ENCODE measurements around the gene KIAA0753. TPM values are rescaled to one million over a fixed set of nuclear protein-coding genes. Genes with fewer than 3 reads are reported as not detected.
"Not testable (repeated sequence)": the region's sequence is repeated elsewhere in the genome, so short reads cannot be mapped to it uniquely, and the experiment has no call there.

KIAA0753 gene
- polyA plus RNA-seq, 4 donors, result 32.4 to 39.3 (median 37.6) TPM

DNA sequence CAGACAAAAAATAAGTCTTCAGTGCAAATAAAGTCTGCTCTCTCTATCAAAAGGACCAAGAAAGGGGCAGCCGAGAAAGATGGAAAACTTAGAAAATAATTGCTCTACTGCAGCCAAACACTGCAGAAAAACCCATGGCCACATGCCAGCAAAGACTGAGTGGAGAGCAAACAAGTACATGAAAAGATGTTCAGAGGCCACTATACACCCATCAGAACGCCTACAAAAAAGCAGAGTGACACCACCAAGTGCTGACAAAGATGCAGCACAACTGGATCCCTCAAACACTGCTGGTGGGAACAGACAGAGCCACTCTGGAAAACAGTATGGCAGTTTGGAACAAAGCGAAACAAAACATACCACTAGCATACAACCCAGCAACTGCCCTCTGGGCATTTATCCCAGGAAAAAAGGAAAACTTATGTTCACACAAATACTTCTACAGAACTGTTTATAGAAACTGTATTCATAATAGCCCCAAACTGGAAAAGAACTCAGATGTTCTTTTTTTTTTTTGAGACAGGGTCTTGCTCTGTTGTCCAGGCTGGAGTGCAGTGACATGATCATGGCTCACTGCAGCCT lies 36.7 kb downstream of the KIAA0753 start:
- DNase-seq (ENCODE audit: low read depth in 4 of 4, low spot score in 3 of 4), result peak in 2 of 4 donors; percentile 9 to 12

DNA sequence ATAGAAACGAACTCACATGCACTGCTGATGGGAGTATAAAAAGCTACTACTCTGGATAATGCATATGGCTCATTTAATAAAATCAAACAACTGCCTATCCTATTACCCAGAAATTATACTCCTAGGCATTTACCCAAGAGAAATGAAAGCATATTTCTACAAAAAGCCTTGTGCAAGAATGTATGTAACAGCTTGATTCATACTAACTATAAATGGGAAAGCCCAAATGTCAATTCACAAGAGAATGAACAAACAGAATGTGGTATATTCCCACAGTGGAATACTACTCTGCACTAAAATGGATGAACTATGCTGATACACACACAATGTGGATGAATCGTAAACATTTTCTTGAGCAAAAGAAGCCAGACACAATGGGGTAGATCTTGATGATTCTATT lies 38.4 kb downstream of the KIAA0753 start:
- DNase-seq (ENCODE audit: low read depth in 4 of 4, low spot score in 3 of 4), result no peak

DNA sequence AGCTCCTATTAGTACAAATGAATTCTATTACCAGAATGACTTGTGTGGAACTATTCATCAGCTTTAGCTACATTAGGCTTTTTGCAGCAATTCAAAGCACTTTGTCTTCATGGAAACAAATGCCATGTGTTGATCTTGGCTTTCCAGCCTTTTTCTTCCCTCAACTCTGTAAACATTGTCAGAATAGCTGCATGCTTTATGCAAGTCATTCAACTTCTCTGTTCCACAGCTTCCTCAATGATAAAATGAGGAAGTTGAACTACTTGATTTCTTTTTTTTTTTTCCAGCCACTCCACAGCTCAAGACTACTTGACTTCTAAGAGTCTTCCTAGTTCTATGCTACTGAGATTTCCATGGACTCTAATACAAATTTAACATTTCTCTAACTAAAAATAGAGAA lies 41.1 kb downstream of the KIAA0753 start:
- DNase-seq (ENCODE audit: low read depth in 4 of 4, low spot score in 3 of 4), result no peak

DNA sequence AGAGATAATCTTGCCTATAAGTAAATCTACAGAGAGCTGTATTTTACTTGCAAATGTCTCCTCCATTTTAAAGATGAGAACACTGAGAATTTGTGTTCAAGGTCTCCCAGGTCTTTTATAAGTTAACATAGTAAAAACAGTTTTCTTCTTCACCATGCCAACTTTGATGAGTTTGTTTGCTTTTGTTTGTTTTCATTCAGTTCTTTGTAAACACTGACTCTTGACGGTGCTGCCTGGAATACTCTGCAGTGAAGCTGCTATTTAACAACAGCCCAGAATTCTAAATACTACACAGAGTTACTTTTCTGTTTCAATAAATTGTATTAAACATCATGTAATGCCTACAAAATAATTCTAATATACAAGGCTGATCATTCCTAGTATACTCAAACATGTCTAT lies 42.8 kb downstream of the KIAA0753 start:
- no peak for DNase-seq (ENCODE audit: low read depth in 4 of 4, low spot score in 3 of 4)

DNA sequence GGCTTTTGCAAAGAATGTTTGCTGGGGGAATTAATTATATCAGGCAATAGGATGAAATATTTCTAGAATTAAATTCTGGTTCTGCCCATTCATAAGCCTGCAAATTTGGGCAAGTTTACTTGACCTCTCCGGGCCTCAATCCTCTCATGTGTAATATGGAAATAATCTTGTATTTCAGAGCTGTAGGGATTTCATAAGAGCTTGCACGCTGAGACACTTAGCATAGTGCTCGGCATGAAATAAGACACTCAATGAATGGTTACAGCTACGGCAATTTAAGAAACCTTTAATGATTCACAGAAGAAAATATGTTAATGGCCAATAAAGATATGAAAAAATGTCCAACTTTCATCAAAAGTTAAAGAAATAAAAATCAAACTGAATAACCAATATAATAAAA lies 43.6 kb downstream of the KIAA0753 start:
- DNase-seq (ENCODE audit: low read depth in 4 of 4, low spot score in 3 of 4), result no peak

DNA sequence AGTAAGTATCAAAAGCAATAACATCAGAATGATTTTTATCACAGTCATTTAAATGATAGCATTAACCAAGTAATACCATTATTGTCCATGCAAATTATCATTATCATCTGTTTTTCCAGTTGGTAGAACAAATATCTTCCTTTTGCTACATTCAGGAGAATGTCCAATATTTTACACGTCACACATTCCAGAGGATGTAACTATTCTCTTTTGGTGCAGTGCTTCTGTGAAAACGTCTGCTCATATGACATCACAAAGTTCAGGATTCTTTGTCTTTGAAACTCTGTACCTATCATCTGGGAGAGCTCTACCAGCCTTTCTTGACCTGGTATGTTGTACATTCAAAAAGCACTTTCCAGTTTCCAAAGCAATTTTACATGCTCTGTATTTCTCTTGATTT lies 44.0 kb downstream of the KIAA0753 start:
- DNase-seq (ENCODE audit: low read depth in 4 of 4, low spot score in 3 of 4), result no peak

DNA sequence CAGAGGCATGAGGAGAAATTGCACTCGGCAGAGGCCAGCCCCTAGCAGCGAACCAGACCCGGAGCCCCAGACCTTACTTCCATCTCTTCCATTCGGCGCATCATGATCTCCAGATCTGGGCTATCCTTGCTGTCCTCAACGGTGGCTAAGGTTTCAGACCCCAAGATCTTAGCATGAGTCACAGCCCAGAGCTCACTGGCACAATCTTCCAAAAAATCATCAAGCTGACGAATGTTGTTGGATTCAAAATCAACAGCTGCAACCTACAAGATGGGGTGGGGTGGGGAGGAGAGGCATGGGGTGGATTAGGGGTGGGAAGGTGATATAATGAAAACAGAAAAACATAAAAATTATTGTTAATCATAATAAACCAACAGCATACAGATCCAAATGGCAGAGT lies 44.4 kb downstream of the KIAA0753 start:
- DNase-seq (ENCODE audit: low read depth in 4 of 4, low spot score in 3 of 4), result no peak

DNA sequence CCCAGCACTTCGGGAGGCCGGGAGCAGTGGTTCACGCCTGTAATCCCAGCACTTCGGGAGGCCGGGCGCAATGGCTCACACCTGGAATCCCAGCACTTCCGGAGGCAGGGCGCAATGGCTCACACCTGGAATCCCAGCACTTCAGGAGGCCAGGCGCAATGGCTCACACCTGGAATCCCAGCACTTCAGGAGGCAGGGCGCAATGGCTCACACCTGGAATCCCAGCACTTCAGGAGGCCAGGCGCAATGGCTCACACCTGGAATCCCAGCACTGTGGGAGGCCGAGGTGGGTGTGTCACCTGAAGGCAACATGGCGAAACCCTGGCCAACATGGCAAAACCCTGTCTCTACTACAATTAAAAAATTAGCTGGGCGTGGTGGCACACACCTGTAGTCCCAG lies 47.1 kb downstream of the KIAA0753 start:
- not testable (repeated sequence) for DNase-seq (ENCODE audit: low read depth in 4 of 4, low spot score in 3 of 4)

DNA sequence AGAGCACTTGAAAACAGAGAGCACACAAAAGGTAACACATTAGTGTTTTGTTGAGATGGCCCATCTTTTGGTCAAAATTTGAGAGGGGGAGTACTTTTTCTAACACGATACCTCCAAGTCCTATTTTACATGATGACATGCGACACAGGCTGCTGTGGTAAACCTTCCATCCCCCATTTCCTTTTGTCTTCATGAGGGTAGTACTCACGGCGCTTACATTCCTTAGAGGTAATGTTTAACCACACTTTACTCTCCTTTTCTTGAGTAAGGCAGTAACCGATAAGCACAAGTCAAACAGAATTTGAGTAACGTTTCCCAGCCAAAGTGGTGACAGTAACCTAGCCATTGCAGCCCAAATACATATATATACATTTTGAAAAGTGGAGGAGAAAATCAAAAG lies 48.3 kb downstream of the KIAA0753 start:
- DNase-seq (ENCODE audit: low read depth in 4 of 4, low spot score in 3 of 4), result no peak

DNA sequence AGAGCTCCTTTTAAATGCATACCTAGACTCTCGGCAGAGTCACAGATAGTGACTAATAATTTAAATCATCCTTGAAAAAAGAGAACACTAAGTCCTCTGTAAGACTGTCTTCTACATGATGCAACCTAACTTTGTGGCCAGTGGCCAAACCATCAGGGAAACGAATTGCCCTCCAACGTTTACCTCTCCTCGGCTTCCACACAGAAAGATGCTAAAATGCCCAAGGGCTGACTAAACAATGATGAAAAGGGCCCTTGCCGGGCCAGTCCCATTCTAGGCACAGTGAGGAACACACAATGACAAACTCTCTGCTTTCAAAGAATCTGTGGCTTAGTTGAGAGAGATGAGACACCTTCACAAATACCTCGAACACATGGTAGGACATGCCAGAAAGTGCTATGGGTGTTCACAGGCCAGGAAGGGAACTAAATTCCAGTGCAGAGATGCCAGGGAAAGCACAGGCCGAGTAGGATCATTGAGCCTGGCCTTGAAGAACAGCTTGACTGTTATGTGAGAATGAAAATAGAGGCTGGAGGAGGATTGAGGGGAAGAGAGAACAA lies 48.8 kb downstream of the KIAA0753 start:
- no peak for DNase-seq (ENCODE audit: low read depth in 4 of 4, low spot score in 3 of 4)

DNA sequence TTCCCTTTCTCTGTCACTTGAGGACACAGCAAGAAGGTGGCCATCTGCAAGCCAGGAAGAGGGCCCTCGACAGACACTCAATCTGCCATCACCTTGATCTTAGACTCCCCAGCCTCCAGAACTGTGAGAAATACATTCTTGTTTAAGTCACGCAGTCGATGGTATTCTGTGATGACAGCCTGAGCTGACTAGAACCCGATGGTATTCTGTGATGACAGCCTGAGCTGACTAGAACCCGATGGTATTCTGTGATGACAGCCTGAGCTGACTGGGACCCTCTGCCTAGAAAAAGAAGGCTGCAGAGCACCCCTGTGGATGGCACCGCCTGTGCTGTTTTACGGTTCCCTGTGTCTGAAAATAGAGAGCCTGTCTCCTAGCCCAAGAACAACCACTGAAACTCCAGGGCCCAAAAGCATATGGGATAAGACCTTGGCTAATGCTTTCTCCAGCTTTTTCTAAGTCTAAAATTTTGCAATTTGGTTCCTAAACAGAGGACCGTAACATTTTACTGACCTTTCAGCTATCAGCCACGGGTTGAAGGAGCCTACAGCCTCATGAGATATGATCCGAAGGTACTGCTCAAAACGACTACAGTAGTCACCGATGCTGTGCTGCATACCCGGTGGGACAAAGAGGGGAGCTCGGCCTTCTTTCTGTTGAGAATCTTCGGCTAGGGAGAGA lies 51.1 kb downstream of the KIAA0753 start:
- DNase-seq (ENCODE audit: low read depth in 4 of 4, low spot score in 3 of 4), result no peak

DNA sequence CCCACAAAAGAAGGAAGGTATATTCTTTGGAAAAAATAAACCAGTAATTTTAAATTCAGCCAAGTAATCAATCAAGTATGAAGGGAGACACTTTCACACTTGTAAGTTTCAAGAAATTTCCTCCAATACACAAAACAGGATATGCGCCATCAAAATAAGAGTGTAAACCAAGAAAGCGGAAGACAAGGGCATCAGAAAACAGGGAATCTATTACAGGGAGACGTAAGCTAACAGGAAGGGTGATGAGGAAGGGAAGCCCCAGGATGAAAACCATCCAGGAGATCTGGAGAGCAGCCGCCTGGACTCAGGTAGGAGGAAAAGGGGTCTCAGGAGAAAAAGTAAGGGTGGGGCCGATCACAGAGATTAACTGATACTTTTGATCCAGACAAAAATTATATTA lies 52.3 kb downstream of the KIAA0753 start:
- no peak for DNase-seq (ENCODE audit: low read depth in 4 of 4, low spot score in 3 of 4)

DNA sequence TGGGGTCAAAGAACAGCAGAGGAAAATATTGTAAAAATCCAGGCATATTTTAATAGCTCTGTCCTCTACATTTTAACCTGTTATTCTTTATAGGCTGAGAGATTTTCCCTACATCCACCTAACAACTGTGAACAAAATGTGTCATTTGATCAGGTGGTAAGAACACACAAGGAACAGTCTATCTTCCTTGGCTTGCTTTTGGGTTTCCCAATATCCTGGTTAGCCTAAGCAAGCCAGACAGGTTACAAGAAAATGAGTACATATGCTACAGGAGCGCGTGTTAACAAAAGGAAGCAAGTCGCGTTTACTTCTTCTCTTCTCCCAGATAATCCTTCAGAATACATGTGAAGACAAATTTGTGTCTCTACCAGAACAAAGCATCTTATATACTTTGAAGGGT lies 53.2 kb downstream of the KIAA0753 start:
- no peak for DNase-seq (ENCODE audit: low read depth in 4 of 4, low spot score in 3 of 4)

DNA sequence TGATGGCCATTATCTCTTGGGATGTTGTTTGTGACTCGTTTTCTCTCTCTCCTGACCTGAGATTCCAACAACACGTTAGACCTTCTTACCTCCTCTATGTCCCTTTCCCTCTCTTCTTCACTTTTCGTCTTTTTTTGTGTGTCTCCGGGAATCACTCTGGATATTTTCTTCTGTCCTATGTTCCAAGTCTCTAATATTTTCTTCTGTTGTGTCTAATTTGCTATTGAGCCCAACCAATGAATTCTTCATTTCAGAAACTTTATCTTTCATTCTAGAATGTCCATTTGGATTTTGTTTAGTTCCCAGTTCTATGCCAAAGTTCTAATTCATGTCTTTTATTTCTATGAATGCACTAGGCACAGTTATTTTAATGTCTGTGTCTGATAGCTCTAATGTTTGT lies 57.1 kb downstream of the KIAA0753 start:
- no peak for DNase-seq (ENCODE audit: low read depth in 4 of 4, low spot score in 3 of 4)

DNA sequence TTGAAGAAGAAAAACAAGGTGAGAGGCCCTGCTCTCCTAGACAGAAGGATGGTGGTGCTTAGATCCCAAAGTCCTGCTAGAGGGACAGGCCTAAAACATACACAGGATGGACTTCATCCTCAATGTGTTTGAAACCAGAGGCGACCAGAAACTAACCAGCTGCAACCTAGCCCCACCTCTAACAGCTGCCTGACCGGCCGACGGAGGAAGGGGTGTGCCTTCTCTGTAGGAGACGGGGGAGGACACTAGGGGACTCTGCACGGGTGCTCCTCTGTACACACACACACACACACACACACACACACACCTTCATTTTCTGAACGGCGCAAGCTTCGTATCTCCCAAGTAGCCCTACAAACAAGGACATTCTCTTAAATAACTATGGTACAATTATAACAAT lies 59.9 kb downstream of the KIAA0753 start:
- no peak for DNase-seq (ENCODE audit: low read depth in 4 of 4, low spot score in 3 of 4)

DNA sequence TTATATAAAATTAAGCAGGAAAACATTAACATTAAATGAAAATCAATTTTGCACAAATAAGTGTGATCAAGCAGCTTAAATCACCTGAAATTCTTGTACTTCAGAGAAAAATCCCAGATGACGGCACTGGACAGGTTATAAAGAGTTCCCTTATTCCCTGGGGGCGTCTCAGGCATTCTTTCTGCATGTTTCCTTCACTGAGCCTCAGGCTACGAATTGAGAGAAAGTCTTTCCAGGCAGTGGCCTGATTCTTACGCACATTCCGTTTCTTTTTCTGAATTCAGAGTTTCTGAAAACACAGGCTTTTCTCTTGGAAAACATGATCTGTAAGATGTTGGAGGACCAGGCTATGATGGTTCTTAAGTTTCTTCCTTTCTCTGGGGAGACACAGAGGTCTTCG lies 62.0 kb downstream of the KIAA0753 start:
- no peak for DNase-seq (ENCODE audit: low read depth in 4 of 4, low spot score in 3 of 4)

DNA sequence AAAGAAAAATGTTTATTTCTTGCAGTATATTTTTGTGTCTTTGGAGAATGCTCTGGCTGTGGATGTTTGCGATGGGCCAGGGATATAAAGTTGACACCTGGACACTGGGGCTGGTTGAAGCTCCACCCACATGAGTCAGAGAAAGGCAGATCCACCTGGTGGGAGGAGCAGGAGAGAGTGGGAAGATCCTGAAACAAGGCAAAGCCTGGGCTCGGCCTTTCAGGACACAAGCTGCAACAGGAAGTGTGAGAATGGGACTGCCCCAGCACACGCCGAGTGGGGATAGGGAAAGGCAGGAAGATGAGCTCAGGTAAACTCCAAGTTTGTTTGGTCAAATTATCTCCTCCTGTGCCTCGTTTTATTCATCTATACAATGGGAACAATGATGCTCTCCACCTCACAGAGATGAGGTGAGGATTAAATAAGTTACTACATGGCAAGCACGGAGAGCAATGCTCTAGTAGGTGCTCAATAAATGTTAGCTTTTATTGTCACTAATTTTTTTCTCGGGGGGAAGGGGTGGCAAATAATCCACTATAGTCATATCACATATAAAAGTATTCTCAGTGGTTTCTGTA lies 62.7 kb downstream of the KIAA0753 start:
- DNase-seq (ENCODE audit: low read depth in 4 of 4, low spot score in 3 of 4), result no peak

DNA sequence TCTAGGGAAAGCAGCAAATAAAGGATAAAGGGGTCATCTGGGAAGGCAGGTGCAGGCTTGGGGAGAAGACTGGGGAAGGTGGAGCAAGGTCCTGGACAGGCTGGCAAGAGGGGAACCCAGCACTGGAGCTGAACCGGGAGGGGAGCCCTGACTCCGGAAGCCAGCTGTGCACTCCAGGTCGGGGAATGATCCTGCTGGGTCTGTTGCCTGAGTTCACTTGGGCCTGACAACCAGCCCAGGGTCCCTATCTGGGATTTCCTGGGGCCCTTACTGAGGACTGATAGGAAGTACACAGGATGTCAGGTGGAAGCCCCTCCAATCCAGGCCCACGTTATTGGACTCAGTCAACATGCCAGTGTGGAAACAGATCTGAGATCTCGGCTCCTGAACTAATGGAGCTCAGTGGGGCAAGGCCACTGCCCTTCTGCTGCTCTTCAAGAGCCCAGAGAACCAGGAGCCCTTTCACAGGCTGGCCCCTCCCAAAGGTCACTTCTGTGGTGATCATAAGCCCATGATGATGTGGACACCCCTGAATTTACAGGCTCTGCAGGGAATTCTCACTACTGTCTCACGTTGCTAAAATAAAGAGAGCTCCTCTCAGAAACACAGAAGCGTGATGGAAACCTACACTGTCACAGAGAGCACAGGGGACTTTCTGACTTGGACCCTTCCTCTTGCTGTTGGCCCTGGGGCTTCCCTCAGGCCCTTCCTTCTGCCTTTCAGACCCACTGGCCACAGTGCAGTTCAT lies 64.3 kb downstream of the KIAA0753 start:
- DNase-seq (ENCODE audit: low read depth in 4 of 4, low spot score in 3 of 4), result no peak

DNA sequence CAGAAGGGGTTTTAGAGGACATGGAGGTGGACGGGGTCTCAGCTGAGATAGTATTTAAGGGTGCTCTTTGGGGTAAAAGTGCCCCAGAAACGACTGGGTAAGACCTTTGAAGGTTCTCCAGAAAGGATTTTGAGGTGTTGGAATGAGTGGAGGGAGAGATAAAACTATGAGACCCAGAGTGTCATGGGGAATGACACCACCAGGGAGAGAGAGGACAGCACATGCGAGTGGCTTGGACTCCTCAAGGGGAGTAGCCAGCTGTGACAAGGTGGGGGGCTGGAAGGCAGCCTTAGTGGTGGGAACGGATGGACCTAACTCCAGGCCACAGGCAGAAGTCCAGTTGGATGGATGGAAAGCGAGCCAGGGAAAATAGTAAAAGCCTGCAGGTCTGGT lies 64.9 kb downstream of the KIAA0753 start:
- DNase-seq (ENCODE audit: low read depth in 4 of 4, low spot score in 3 of 4), result no peak

DNA sequence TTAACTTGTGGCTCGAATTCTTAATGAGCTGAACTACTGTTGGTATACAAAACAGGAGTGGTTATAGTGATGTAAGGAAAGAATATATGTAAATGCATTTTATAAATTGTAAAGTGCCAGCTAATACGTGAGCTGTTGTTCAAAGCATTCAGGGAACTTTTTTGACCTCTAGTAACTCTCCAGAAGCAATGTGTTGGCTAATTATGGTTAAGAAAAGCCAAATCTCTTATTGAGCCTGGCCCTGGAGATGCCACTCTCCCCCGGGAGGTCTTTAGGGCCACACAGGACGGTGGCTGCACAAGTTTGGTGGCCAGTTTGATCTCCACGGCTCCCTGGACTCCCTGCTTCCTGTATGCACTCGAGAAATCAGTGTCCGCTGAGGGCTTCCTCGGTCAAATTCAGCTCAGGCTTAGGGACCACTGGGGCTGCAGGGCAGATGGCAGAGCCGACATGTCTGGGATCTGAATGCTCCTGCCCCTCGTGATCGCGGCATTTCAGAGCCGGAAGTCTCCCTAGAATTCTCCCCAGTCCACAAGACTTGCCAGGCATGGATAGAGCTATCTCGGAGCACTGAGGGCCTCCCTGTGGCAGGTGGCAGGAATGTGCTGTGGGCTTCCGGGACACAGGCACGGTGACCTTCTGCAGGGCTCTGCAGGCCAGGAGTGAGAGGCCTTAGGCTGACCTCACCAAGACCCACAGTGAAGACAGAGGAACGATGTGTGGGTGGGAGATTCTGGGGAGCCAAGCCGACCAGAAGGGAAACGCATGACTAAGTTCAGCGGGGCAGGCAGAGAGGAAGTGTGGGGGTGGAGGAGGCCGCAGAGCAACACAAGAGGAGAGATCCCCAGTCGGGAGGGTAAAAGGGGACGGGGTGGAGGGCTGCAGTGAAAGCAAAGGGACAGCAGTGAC lies 65.6 kb downstream of the KIAA0753 start:
- no peak for DNase-seq (ENCODE audit: low read depth in 4 of 4, low spot score in 3 of 4)

Data from right renal pelvis (tissue), 4 donors.